H9 (cell line): ENCODE data around the gene SLC25A18. TPM values are rescaled to one million over a fixed set of nuclear protein-coding genes. Genes with fewer than 3 reads are reported as not detected.

Experiments used
- DNase-seq: peaks from one replicate; pipeline ENCODE4 v3.0.0-alpha.2; 2017
- H2AFZ ChIP-seq: one replicate; pipeline ENCODE4 v1.6.1; 2013; ENCODE audit warnings: mild to moderate bottlenecking, low read length, control low read depth, moderate library complexity
- H2AK5ac ChIP-seq: 2 replicates; pipeline ENCODE4 v1.6.1; 2013; ENCODE audit warnings: low read length, control low read depth, mixed read lengths; ENCODE audit not compliant: insufficient read length
- H2BK120ac ChIP-seq: one replicate; pipeline ENCODE4 v1.6.1; 2013; ENCODE audit warnings: low read depth, mild to moderate bottlenecking, low read length, control low read depth, inconsistent platforms; ENCODE audit not compliant: poor library complexity, severe bottlenecking
- H2BK12ac ChIP-seq: 2 replicates; pipeline ENCODE4 v1.6.1; 2013; ENCODE audit warnings: low read length, control low read depth, mixed read lengths, low read depth; ENCODE audit not compliant: insufficient read length
- H2BK15ac ChIP-seq: 2 replicates; pipeline ENCODE4 v1.6.1; 2013; ENCODE audit warnings: low read depth, low read length, control low read depth
- H2BK20ac ChIP-seq: one replicate; pipeline ENCODE4 v1.6.1; 2013; ENCODE audit warnings: low read depth, mild to moderate bottlenecking, low read length, control low read depth, inconsistent platforms; ENCODE audit not compliant: poor library complexity, severe bottlenecking
- H2BK5ac ChIP-seq: 2 replicates; pipeline ENCODE4 v1.6.1; 2013; ENCODE audit warnings: low read length, control low read depth, mixed read lengths; ENCODE audit not compliant: insufficient read length
- H3K14ac ChIP-seq: 2 replicates; pipeline ENCODE4 v1.6.1; 2013; ENCODE audit warnings: low read length, control low read depth; ENCODE audit not compliant: insufficient read depth
- H3K18ac ChIP-seq: 2 replicates; pipeline ENCODE4 v1.6.1; 2013; ENCODE audit warnings: low read depth, mild to moderate bottlenecking, mixed read lengths, low read length, control low read depth; ENCODE audit not compliant: insufficient read length
- H3K23ac ChIP-seq: 2 replicates; pipeline ENCODE4 v1.6.1; 2013; ENCODE audit warnings: low read length, control low read depth, mixed read lengths, low read depth; ENCODE audit not compliant: insufficient read length
- H3K23me2 ChIP-seq: 2 replicates; pipeline ENCODE4 v1.6.1; 2013; ENCODE audit warnings: low read depth, mild to moderate bottlenecking, mixed read lengths, low read length, control low read depth; ENCODE audit not compliant: insufficient read length, poor library complexity, severe bottlenecking
- H3K27ac ChIP-seq: 2 replicates; pipeline ENCODE4 v1.5.1; 2013; ENCODE audit warnings: low read length, control low read depth, mixed read lengths, low read depth; ENCODE audit not compliant: insufficient read length
- H3K27me3 ChIP-seq: 2 replicates; pipeline ENCODE4 v1.6.1; 2013; ENCODE audit warnings: low read length, control low read depth, inconsistent platforms; ENCODE audit not compliant: insufficient read depth
- H3K4ac ChIP-seq: 2 replicates; pipeline ENCODE4 v1.6.1; 2013; ENCODE audit warnings: low read depth, mild to moderate bottlenecking, control low read depth, inconsistent platforms, low read length, moderate library complexity
- H3K4me1 ChIP-seq: 2 replicates; pipeline ENCODE4 v1.6.1; 2013; ENCODE audit warnings: low read length, control low read depth, inconsistent platforms; ENCODE audit not compliant: insufficient read depth
- H3K4me2 ChIP-seq: 2 replicates; pipeline ENCODE4 v1.6.1; 2013; ENCODE audit warnings: low read length, control low read depth, mixed read lengths; ENCODE audit not compliant: insufficient read length, insufficient read depth
- H3K56ac ChIP-seq: 2 replicates; pipeline ENCODE4 v1.6.1; 2013; ENCODE audit warnings: low read depth, mild to moderate bottlenecking, mixed read lengths, low read length, control low read depth; ENCODE audit not compliant: insufficient read length
- H3K79me1 ChIP-seq: 2 replicates; pipeline ENCODE4 v1.6.1; 2013; ENCODE audit warnings: low read depth, mild to moderate bottlenecking, moderate library complexity, low read length, control low read depth, inconsistent platforms; ENCODE audit not compliant: insufficient read depth, poor library complexity, severe bottlenecking
- H3K79me2 ChIP-seq: 2 replicates; pipeline ENCODE4 v1.6.1; 2013; ENCODE audit warnings: low read length, control low read depth, inconsistent platforms; ENCODE audit not compliant: insufficient read depth
- H3K9ac ChIP-seq: 2 replicates; pipeline ENCODE4 v1.6.1; 2013; ENCODE audit warnings: low read length, control low read depth, mixed read lengths; ENCODE audit not compliant: insufficient read length; ENCODE audit errors: extremely low read depth
- H3K9me3 ChIP-seq: one replicate; pipeline ENCODE4 v1.6.1; 2013; ENCODE audit warnings: low read depth, low read length, inconsistent platforms; ENCODE audit not compliant: control insufficient read depth
- H3T11ph ChIP-seq: one replicate; pipeline ENCODE4 v1.6.1; 2013; ENCODE audit warnings: mild to moderate bottlenecking, low read length, control low read depth, inconsistent platforms
- H4K20me1 ChIP-seq: one replicate; pipeline ENCODE4 v1.6.1; 2013; ENCODE audit not compliant: control insufficient read depth, insufficient read length, insufficient read depth
- H4K5ac ChIP-seq: 2 replicates; pipeline ENCODE4 v1.6.1; 2013; ENCODE audit warnings: low read depth, mild to moderate bottlenecking, mixed read lengths, low read length, control low read depth; ENCODE audit not compliant: insufficient read length
- H4K8ac ChIP-seq: replicated peaks from 2 replicates; pipeline ENCODE4 v1.6.1; 2013; ENCODE audit warnings: low read length, control low read depth, mixed read lengths, low read depth; ENCODE audit not compliant: insufficient read length
- H4K91ac ChIP-seq: 2 replicates; pipeline ENCODE4 v1.6.1; 2013; ENCODE audit warnings: low read depth, mild to moderate bottlenecking, moderate library complexity, mixed read lengths, low read length, control low read depth; ENCODE audit not compliant: insufficient read length
- H3K27ac Mint-ChIP-seq, 3 experiments: 2 replicates in 2 of 3; 3 replicates in 1 of 3; pipeline ENCODE4 v1.8.0; 2020 to 2021; ENCODE audit warnings: mixed read lengths in 3 of 3, mild to moderate bottlenecking in 1 of 3, moderate library complexity in 1 of 3
- H3K27me3 Mint-ChIP-seq: 2 replicates; pipeline ENCODE4 v1.8.0; 2021; ENCODE audit warnings: low read depth, mild to moderate bottlenecking, moderate library complexity, mixed read lengths
- H3K36me3 Mint-ChIP-seq, 3 experiments: 2 replicates in 2 of 3; 3 replicates in 1 of 3; pipeline ENCODE4 v1.8.0; 2020 to 2021; ENCODE audit warnings: low read depth in 3 of 3, mixed read lengths in 3 of 3; ENCODE audit not compliant: insufficient read depth in 1 of 3
- H3K4me1 Mint-ChIP-seq, 2 experiments: 2 replicates each; pipeline ENCODE4 v1.8.0; 2020; ENCODE audit warnings: mixed read lengths in 2 of 2
- H3K4me3 Mint-ChIP-seq, 2 experiments: 2 replicates in 1 of 2; 3 replicates in 1 of 2; pipeline ENCODE4 v1.8.0; 2020 to 2021; ENCODE audit warnings: mild to moderate bottlenecking in 2 of 2, mixed read lengths in 2 of 2, moderate library complexity in 1 of 2
- H3K9me3 Mint-ChIP-seq, 2 experiments: 2 replicates in 1 of 2; 3 replicates in 1 of 2; pipeline ENCODE4 v1.8.0; 2020; ENCODE audit warnings: mild to moderate bottlenecking in 2 of 2, mixed read lengths in 2 of 2, moderate library complexity in 1 of 2
- CTCF ChIP-seq: fragments of 200-600 bp; sonication (generic); conservative IDR thresholded peaks from 3 replicates; pipeline ENCODE4 v1.8.0; 2021; ENCODE audit warnings: antibody characterized with exemption, mild to moderate bottlenecking
- WGBS: extraction: QIAGEN DNeasy Blood & Tissue Kit; methylation state at CpG from one replicate; pipeline ENCODE4 v1.1.7; 2013; ENCODE audit warnings: missing lambda C conversion rate, low lambda C conversion rate, mixed read lengths; ENCODE audit not compliant: insufficient read length; ENCODE audit errors: extremely low coverage; 5-methylcytosine and 5-hydroxymethylcytosine counted together
- total RNA-seq: library from RNA; stranded (reverse); gene quantifications from 2 replicates; pipeline ENCODE4 v1.2.1, GENCODE V29; 2021

SLC25A18 gene
- total RNA-seq, 1 experiment from 2014 or later: 2.3 TPM

GRCh38 chr22:17601031-17601430 lies 37.7 kb downstream of the SLC25A18 start:
- no peaks in the 10 kb centered on the region for H3K79me2 ChIP-seq
- H2AK5ac ChIP-seq: no peak overlapping the region
- no peak for DNase-seq
- H2BK15ac ChIP-seq: no peak overlapping the region
- H3K4me2 ChIP-seq: no peak overlapping the region
- no peak overlapping the region for H2AFZ ChIP-seq
- H3K56ac ChIP-seq: no peak overlapping the region
- H3K27me3 Mint-ChIP-seq: no peaks in the 10 kb centered on the region
- H2BK120ac ChIP-seq: no peak overlapping the region
- H3K9ac ChIP-seq: no peak overlapping the region
- H3K4ac ChIP-seq: no peak overlapping the region
- TF ChIP-seq CTCF: no peak
- H3K18ac ChIP-seq: no peak overlapping the region
- 0 out of 7 replicates have a peak overlapping the region, but pooled peaks of 1 of the 3 experiments have one; percentile 18 for H3K27ac Mint-ChIP-seq
- no peak overlapping the region for H3K4me3 Mint-ChIP-seq
- H3K79me1 ChIP-seq: no peaks in the 10 kb centered on the region
- no peaks in the 10 kb centered on the region for H3K27me3 ChIP-seq
- H3K9me3 Mint-ChIP-seq: no peaks in the 10 kb centered on the region
- H4K20me1 ChIP-seq: no peaks in the 10 kb centered on the region
- no CpG with 5 or more reads among the region's 3 CpGs for WGBS
- H3K23me2 ChIP-seq: no peaks in the 10 kb centered on the region
- H4K8ac ChIP-seq: no peak overlapping the region
- no peak overlapping the region for H3T11ph ChIP-seq
- H3K4me1 Mint-ChIP-seq: no peaks in the 10 kb centered on the region
- H2BK12ac ChIP-seq: no peak overlapping the region
- no peak overlapping the region for H3K23ac ChIP-seq
- no peak overlapping the region for H2BK20ac ChIP-seq
- no peaks in the 10 kb centered on the region for H3K9me3 ChIP-seq
- H4K5ac ChIP-seq: no peak overlapping the region
- no peaks in the 10 kb centered on the region for H3K4me1 ChIP-seq
- H3K14ac ChIP-seq: no peak overlapping the region
- H2BK5ac ChIP-seq: no peak overlapping the region
- H4K91ac ChIP-seq: no peak overlapping the region
- no peak overlapping the region for H3K27ac ChIP-seq
- H3K36me3 Mint-ChIP-seq: peaks cover 23 to 54% (median 50%) of the 10 kb centered on the region in 3 experiments
